ENCODE measurements around the gene UBAC2. TPM values are rescaled to one million over a fixed set of nuclear protein-coding genes. Genes with fewer than 3 reads are reported as not detected.

UBAC2 gene
- total and polyA plus RNA-seq, 4 donors: 49.9 to 77.1 (median 53.7) TPM

- H3K9me3 ChIP-seq (ENCODE audit: control insufficient read depth in 4 of 4, insufficient read depth in 3 of 4, low read length in 3 of 4): no peaks in the 10 kb centered on the region
- ATAC-seq (ENCODE audit: insufficient read depth, low FRiP score) (no peak), DNase-seq (no peak)
- peaks cover 0 to 4% (median 0%) of the 10 kb centered on the region in 5 donors for H3K4me1 ChIP-seq (ENCODE audit: control insufficient read depth in 5 of 5, insufficient read depth in 5 of 5, low read length in 5 of 5)
- no peak overlapping the region for H3K4me3 ChIP-seq
- peaks cover 5 to 11% (median 8%) of the 10 kb centered on the region in 4 donors for H3K36me3 ChIP-seq (ENCODE audit: control insufficient read depth in 4 of 4, insufficient read depth in 4 of 4, low read length in 4 of 4)
- whole genome bisulfite sequencing, 2 donors: 90 to 95% methylated on average over 10 of the region's 10 CpGs
- TF ChIP-seq CTCF (IDR thresholded peaks at IDR 0.05; ENCODE audit: control extremely low read depth, extremely low read depth): no peak
- no peak overlapping the region for H3K9ac ChIP-seq (ENCODE audit: insufficient read depth in 1 of 2, low read length in 2 of 2)
- H3K27me3 ChIP-seq (ENCODE audit: control insufficient read depth in 3 of 3, insufficient read depth in 3 of 3, low read length in 2 of 3): no peaks in the 10 kb centered on the region
- H3K27ac ChIP-seq (ENCODE audit: low read depth in 1 of 2, low read length in 1 of 2): no peak overlapping the region
Measured at GRCh38 chr13:99255271-99255670, 54.6 kb downstream of the UBAC2 start.

GRCh38 chr13:99256283-99256682 is 55.6 kb downstream of the UBAC2 start:
- no peak for DNase-seq
- Histone ChIP-seq H3K4me3 (no peak overlapping the region), H3K36me3 (ENCODE audit: control insufficient read depth in 4 of 4, insufficient read depth in 4 of 4, low read length in 4 of 4) (peaks cover 5 to 11% (median 8%) of the 10 kb centered on the region in 4 donors), H3K27me3 (ENCODE audit: control insufficient read depth in 3 of 3, insufficient read depth in 3 of 3, low read length in 2 of 3) (no peaks in the 10 kb centered on the region), H3K27ac (ENCODE audit: low read depth in 1 of 2, low read length in 1 of 2) (no peak overlapping the region), H3K9me3 (ENCODE audit: control insufficient read depth in 4 of 4, insufficient read depth in 3 of 4, low read length in 3 of 4) (no peaks in the 10 kb centered on the region), H3K4me1 (ENCODE audit: control insufficient read depth in 5 of 5, insufficient read depth in 5 of 5, low read length in 5 of 5) (peaks cover 0 to 4% (median 0%) of the 10 kb centered on the region in 5 donors), H3K9ac (ENCODE audit: insufficient read depth in 1 of 2, low read length in 2 of 2) (no peak overlapping the region)
- TF ChIP-seq CTCF (IDR thresholded peaks at IDR 0.05; ENCODE audit: control extremely low read depth, extremely low read depth): no peak
- ATAC-seq (ENCODE audit: insufficient read depth, low FRiP score): no peak
- 76 to 79% methylated on average over 2 of the region's 2 CpGs for WGBS, 2 donors

GRCh38 chr13:99256709-99257108 is 56.1 kb downstream of the UBAC2 start:
- Histone ChIP-seq H3K4me1 (ENCODE audit: control insufficient read depth in 5 of 5, insufficient read depth in 5 of 5, low read length in 5 of 5) (peaks cover 0 to 4% (median 0%) of the 10 kb centered on the region in 5 donors), H3K27ac (ENCODE audit: low read depth in 1 of 2, low read length in 1 of 2) (no peak overlapping the region), H3K4me3 (no peak overlapping the region), H3K27me3 (ENCODE audit: control insufficient read depth in 3 of 3, insufficient read depth in 3 of 3, low read length in 2 of 3) (no peaks in the 10 kb centered on the region), H3K36me3 (ENCODE audit: control insufficient read depth in 4 of 4, insufficient read depth in 4 of 4, low read length in 4 of 4) (peaks cover 5 to 11% (median 8%) of the 10 kb centered on the region in 4 donors), H3K9ac (ENCODE audit: insufficient read depth in 1 of 2, low read length in 2 of 2) (no peak overlapping the region), H3K9me3 (ENCODE audit: control insufficient read depth in 4 of 4, insufficient read depth in 3 of 4, low read length in 3 of 4) (no peaks in the 10 kb centered on the region)
- no peak for TF ChIP-seq CTCF (IDR thresholded peaks at IDR 0.05; ENCODE audit: control extremely low read depth, extremely low read depth)
- 32 to 59% methylated on average over 3 of the region's 3 CpGs for WGBS, 2 donors
- ATAC-seq (ENCODE audit: insufficient read depth, low FRiP score) (no peak), DNase-seq (no peak)

- Histone ChIP-seq H3K9ac (ENCODE audit: insufficient read depth in 1 of 2, low read length in 2 of 2) (no peak overlapping the region), H3K27ac (ENCODE audit: low read depth in 1 of 2, low read length in 1 of 2) (no peak overlapping the region), H3K27me3 (ENCODE audit: control insufficient read depth in 3 of 3, insufficient read depth in 3 of 3, low read length in 2 of 3) (no peaks in the 10 kb centered on the region), H3K4me3 (no peak overlapping the region), H3K4me1 (ENCODE audit: control insufficient read depth in 5 of 5, insufficient read depth in 5 of 5, low read length in 5 of 5) (peaks cover 0 to 4% (median 0%) of the 10 kb centered on the region in 5 donors), H3K9me3 (ENCODE audit: control insufficient read depth in 4 of 4, insufficient read depth in 3 of 4, low read length in 3 of 4) (no peaks in the 10 kb centered on the region), H3K36me3 (ENCODE audit: control insufficient read depth in 4 of 4, insufficient read depth in 4 of 4, low read length in 4 of 4) (peaks cover 5 to 11% (median 8%) of the 10 kb centered on the region in 4 donors)
- DNase-seq: no peak
- TF ChIP-seq CTCF (IDR thresholded peaks at IDR 0.05; ENCODE audit: control extremely low read depth, extremely low read depth): no peak
- no peak for ATAC-seq (ENCODE audit: insufficient read depth, low FRiP score)
- 73 to 76% methylated on average over 2 of the region's 2 CpGs for WGBS, 2 donors
Measured at GRCh38 chr13:99257291-99257690, 56.6 kb downstream of the UBAC2 start.
